ENCODE measurements around the gene MAP2K7.
A peak's percentile ranks its signal among the peaks of the same experiment; 100 is the strongest.

DNA sequence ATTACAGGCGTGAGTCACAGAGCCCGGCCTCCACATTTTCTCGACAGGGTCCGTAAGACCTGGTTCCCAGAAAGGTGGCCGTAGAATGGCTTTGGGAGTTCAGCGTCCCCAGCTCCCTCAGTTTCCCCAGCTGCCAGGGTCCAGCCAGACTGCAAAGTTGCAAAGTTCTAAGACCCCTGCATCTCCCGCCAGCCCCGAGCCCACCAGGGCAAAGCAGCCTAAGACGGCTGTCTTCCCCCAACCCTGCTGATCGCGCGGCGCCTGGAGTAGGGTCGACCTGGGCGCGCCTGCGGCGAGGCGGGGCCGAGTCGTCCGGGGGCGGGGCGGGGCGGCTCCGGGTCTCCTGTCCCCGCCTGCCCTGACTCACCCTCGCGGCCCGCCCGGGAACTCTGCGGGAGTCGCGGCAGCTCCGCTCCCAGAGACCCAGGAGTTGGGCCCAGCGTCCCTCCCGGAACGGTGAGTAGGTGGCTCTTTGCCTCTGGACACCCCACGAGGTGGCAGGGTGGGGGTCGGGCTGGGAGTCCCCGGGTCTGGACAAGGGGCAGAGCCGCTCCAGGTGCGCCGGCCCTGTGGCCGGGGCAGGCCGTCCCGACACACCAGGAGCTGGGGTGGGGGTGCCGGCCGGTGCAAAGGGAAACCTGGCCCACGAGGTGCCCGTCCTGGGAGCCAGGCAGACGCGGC is 15.4 kb upstream of the MAP2K7 start, which contains the start of gene LRRC8E:
- TF ChIP-seq CTCF (IDR thresholded peaks at IDR 0.05): no peak
- no peak for TF ChIP-seq ATF2 (CRISPR knock-in tag; IDR thresholded peaks at IDR 0.05; ENCODE audit: borderline replicate concordance, low read depth)
- no peak for TF ChIP-seq CREM (CRISPR knock-in tag; IDR thresholded peaks at IDR 0.05)
- TF ChIP-seq ZNF423 (CRISPR knock-in tag; IDR thresholded peaks at IDR 0.05): peak; percentile 22; the same call in 1 of the 2 replicates
- TF ChIP-seq ATF1 (CRISPR knock-in tag; IDR thresholded peaks at IDR 0.05): no peak
- no peak for TF ChIP-seq TP53 (CRISPR knock-in tag; IDR thresholded peaks at IDR 0.05)
- no peak for TF ChIP-seq FOXK1 (CRISPR knock-in tag; IDR thresholded peaks at IDR 0.05)
- no peak for TF ChIP-seq OVOL2 (CRISPR knock-in tag; IDR thresholded peaks at IDR 0.05; ENCODE audit: borderline replicate concordance)
- no peak for TF ChIP-seq ZNF121 (CRISPR knock-in tag; IDR thresholded peaks at IDR 0.05)
- TF ChIP-seq NR2C2 (CRISPR knock-in tag; IDR thresholded peaks at IDR 0.05): no peak
